Measurements from ENCODE around the gene NELFA.

DNA sequence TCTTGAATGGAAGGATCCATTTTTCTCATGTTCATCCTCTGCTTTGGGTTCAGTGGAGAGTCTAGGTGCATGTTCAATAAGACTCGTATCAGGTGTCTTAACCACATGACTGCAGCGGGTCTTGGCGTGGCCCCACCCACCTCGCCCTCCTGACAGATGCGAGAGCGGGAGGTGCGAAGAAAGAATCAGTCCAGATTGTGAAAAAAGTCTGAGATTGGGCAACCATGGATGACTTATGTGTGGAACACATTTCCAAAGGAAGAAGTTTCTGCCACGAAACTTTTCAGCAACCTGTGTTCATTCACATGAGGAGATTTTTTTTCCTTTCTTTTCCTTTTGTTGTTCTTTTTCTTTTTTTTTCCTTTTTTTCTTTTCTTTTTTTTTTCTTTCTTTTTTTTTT is 70.7 kb downstream of the NELFA start:
- TF ChIP-seq, protein P1, sequence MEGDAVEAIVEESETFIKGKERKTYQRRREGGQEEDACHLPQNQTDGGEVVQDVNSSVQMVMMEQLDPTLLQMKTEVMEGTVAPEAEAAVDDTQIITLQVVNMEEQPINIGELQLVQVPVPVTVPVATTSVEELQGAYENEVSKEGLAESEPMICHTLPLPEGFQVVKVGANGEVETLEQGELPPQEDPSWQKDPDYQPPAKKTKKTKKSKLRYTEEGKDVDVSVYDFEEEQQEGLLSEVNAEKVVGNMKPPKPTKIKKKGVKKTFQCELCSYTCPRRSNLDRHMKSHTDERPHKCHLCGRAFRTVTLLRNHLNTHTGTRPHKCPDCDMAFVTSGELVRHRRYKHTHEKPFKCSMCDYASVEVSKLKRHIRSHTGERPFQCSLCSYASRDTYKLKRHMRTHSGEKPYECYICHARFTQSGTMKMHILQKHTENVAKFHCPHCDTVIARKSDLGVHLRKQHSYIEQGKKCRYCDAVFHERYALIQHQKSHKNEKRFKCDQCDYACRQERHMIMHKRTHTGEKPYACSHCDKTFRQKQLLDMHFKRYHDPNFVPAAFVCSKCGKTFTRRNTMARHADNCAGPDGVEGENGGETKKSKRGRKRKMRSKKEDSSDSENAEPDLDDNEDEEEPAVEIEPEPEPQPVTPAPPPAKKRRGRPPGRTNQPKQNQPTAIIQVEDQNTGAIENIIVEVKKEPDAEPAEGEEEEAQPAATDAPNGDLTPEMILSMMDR (conservative IDR thresholded peaks at IDR 0.05; ENCODE audit: low read depth, low read length), result no peak
- no peak for TF ChIP-seq EZH2 (IDR thresholded peaks at IDR 0.05; ENCODE audit: borderline replicate concordance, low read depth, low read length, poor library complexity, severe bottlenecking)
